GM21717 (cell line): ENCODE data around the gene PTPRJ.

Source experiments
- ATAC-seq: cut with Tn5 transposase; IDR thresholded peaks from one replicate; pipeline ENCODE4 v1.9.1; 2021; ENCODE audit warnings: mild to moderate bottlenecking, moderate library complexity; ENCODE audit not compliant: unreplicated experiment

Gene PTPRJ

DNA sequence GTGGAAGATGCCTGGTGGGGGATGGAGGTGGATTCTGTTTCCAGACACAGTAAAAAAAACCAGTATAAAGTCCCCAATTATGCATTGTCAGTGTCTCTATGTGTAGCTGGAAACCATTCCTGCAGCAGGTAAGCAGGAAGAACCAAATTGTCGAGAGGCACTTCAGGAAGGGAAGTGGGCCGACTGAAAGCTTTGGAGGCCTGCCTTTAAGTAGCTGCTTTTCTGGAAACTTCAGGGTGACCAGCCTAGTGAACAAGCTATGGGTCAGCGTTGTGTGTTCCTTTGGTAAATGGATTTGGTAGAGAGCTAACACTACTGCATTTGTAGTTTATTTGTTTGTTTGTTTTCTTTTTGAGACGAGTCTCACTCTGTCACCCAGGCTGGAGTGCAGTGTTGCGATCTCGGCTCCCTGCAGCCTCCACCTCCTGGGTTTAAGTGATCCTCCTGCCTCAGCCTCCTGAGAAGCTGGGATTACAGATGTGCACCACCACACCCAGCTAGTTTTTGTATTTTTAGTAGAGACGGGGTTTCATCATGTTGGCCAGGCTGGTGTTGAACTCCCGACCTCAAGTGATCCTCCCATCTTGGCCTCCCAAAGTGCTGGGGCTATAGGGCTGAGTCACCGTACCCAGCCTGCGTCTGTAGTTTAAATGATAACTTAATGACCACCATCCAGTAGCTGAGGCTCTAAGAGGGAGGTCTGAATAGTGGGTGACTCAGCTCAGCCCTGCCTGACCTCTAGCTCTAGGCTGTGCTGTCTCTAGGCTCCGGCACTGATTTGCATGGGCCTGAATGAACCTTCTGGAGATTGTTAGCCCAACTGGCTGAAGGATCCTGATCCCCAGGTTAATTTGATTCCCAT, 12.8 kb downstream of the PTPRJ start:
- ATAC-seq: no peak

DNA sequence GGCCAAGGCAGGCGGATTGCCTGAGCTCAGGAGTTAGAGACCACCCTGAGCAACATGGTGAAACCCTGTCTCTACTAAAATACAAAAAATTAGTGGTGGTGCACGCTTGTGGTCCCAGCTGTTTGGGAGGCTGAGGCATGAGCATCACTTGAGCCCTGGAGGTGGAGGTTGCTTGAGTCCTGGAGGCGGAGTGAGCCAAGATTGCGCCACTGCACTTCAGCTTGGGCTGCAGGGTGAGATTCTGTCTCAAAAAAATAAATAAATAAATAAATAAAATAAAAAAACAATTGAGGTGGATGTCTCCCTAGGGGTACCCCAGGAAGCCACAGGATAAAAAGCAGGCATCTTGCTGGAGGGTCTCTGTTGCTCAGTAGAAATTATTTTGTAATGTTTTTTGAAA, 14.1 kb downstream of the PTPRJ start:
- ATAC-seq: no peak

DNA sequence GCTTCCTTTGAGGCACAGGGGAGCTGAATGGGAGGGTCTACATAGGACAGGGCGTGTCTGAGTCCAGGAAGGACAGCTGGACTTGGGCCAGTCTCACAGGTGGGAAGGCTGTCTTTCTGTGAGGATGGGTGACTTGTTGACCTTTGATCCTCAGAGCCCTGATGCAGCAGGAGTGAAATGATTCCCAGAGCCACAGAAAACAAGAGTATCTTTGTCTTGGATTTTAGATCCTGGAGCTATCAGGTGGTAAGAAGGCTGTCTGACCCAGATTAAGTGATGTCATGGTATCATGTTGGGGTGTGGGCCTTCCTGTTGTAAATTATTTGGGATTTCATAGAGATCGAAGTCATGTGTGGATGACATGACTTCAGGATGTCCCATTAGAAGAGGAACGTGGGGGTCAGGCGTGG, 15.0 kb downstream of the PTPRJ start:
- no peak for ATAC-seq

DNA sequence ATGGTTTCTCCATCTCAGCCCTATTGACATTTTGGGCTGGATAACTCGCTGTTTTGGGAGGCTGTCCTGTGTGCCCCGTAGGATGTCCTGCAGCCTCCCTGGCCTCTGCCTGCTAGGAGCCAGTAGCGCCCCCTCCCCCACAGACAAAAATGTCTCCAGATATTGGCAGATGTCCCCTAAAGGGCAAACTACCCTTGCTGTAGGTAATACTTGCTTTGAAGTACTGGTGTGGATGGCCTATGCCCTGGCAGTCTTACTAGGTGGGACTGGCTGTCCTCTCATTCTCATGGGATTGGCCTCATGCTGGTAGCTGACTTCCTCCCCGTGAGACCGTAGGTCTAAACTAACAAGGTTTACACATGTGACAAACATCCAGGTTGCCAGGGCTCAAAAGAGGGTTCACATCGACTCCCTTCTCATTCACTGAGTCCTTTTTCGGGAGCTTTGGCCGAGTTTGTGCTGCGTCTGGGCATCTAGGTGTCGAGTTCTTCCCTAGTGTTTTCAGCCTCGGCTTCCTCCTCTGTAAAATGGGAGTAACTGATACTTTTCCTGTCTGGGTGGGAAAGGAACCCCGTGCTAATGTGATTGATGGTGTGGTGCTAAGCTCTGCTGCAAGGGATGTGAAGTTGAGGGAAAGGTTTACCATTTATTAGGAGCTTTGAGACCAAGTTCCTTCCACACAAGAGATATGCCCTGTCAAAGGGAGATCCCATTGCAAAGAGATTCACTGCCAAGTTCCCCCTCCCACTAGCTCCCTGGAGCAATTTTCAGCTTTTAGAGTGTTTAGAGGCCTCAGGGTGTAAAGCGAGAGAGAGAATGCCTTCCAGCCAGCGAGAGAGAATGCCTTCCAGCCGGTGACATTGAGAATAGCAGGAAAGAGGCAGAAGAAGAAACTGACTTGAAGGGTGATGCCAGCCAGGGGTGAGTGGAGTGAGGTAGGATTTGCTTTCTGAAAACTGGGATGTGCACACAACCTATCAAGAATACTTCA, 17.0 kb downstream of the PTPRJ start:
- ATAC-seq: no peak

DNA sequence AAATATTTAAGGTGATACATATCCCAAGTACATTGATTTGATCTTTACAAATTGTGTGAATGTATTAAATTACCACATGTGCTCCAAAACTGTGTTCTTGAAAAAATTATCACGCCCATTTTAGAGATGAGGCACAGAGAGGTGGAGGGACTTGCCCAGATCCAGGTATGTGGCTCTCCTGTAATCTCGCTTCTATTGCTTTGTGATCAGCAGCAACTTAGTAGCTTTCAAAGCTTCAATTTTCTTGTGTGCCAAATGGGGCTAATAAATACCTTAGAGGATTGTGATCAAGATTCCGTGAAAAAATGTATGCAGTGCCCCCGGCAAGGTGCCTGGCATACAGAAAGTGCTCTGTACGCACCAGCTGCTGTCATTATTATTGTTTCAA, 18.0 kb downstream of the PTPRJ start:
- ATAC-seq: no peak

DNA sequence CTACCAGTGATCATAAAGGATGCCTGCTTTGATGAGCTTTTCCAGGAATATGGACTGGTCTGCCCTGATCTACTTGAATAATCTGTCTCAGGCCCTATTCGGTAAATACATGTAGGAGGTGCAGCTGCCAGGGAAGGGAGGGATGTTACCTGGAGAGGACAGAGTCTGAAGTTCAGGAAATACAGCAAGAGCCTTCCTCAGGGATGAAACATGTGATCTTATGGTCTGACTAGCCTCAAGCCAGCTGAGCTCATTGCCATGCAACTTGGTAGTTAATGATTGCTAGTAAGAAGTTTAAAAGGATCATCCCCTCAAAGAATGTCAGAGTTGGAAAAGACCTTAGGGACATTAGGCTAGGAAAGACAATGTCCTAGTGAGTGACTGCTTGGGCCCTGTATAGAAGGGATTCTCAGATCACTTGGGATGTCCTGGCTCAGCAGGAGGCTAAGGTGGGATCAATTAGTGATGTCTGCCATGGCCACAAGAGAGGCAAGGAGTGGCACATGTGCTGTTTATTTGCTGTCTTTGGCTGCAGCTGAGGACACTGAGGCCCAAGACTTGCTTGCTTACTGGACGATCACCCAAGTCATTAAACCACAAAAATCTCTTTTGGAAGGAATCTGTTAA, 18.5 kb downstream of the PTPRJ start:
- no peak for ATAC-seq

DNA sequence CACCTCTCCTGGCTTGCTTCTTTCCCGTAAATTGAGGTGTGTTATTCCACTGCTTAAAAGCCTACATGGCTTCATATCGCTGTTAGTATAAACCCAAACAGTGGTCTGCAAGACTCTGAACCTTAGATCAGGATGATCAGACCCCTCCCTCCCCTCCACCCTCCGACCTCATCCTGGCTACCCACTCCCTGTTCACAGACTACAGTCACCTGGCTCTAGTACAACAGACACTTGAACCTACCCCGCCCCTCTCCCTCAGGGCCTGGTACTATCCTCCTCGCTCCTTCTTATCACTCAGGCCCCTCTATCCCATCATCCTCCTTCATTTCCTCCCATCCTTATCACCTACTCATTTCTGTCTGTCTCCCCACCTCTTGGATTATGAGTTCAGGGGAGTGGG, 20.1 kb downstream of the PTPRJ start:
- ATAC-seq: no peak

DNA sequence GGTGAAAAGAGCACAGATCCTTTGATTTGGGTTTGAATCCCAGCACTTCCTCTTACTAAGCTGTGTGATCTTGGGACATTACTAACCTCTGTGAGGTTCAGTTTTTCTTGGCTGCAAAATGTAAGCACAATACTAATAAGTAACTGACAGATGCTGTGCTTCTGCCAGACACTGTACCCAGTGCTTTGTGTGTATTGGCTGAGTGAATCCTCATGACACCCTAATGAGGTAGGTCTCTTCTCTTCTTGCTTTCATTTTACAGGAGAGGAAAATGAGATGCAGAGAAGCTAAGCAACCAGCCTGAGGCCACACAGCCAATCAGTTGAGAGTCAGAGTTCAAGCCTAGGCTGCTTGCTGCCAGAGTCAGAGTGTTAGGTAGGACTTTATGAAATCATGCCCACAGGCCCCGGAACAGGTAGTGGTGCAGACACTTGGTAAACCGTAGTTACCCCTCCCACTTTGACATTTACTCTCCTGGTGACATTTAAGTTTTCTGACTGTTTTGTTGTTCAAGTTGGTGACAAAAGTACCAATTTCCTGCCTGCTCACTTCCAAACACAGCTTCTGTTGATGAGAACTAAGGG, 21.2 kb downstream of the PTPRJ start:
- ATAC-seq: peak; percentile 69

DNA sequence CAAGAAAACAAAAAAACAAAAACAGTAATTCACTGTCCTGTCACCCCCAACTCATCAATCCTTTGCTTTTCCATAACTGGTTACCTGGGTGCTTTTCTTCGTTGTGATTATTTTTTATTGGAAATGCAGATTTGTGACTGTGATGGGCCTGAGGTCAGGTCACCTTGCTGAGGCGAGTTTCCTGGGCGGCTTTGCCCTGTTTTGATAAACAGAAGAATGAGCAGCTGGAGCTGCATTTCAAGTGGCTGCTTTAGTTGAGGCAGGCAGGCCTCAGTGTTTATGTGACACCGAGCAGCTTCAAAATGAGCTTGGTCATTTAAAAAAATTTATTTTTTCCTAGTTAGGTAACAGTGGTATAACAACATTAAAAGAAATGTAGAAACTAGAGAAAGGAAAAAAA, 22.2 kb downstream of the PTPRJ start:
- no peak for ATAC-seq

DNA sequence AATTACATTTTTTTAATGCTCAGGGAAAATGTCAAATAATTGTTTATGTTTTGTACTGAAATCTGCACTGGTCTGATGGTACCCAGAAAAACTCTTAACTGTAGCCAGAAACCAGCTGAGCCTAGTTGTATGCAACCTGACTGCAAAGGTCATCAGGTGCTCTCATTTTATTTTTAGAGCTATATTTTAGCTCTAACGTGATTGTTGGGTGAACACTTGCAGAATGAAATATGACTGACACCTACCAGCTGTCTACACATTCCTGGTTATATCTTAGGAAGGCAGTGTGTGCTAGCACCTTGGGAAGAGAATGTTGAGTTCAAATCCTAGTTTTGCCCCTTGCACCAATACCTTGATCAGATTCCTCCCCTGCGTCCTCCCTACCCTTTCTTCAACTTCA, 23.6 kb downstream of the PTPRJ start:
- ATAC-seq: no peak

DNA sequence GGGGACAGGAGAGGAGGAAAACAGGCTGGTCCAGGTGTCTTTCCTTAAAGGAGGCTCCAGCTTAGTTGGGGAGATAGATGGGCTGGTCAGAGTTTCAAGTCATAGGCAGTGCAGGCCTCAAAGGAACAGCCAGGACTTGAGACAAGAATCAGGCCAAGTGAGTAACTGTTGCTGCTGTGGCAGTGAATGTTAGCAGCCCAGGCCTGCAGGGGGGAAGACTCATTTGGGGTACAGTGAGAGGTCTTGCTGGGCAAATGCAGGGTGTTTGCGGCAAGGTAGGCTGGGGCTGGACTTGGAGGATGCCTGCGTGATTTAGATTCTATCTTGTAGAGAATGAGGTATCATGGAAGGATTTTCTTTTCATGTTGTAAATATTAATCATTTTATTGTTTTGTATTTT, 24.1 kb downstream of the PTPRJ start:
- ATAC-seq: no peak

DNA sequence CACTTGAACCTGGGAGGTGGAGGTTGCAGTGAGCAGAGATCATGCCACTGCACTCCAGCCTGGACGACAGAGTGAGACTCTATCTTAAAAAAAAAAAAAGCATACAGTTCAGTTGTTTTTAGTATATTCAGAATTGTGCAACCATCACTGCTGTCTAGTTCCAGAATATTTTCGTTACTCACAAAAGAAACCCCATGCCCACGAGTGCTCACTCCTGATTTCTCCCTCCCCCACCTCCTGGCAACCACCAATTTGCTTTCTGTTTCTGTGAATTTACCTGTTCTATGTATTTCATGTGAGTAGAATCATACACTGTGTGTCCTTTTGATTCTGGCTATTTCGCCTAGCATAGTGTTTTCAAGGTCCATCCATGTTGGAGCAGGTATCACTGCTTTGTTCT, 24.8 kb downstream of the PTPRJ start:
- ATAC-seq: no peak

DNA sequence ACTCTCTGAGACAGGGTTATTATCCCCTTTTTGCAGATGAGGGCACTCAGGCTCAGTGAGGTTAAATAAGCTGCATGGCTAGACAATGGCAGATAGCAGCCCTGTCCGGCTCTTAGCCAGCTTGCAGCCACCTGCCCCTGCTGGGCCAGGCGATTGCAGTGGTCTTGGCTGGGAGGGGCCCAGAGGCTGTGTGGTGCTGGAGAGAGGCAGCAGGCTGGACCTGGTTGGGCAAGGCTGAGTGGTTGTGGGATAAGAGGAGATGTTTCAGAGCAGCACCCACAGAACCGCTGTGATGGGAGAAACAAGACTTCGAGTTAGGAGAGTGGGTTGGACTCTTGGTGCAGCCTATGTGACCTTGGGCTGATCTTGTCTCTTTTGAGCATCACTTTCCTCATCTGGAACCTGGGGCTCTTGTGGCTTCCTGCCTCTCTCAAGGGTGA, 25.5 kb downstream of the PTPRJ start:
- no peak for ATAC-seq

DNA sequence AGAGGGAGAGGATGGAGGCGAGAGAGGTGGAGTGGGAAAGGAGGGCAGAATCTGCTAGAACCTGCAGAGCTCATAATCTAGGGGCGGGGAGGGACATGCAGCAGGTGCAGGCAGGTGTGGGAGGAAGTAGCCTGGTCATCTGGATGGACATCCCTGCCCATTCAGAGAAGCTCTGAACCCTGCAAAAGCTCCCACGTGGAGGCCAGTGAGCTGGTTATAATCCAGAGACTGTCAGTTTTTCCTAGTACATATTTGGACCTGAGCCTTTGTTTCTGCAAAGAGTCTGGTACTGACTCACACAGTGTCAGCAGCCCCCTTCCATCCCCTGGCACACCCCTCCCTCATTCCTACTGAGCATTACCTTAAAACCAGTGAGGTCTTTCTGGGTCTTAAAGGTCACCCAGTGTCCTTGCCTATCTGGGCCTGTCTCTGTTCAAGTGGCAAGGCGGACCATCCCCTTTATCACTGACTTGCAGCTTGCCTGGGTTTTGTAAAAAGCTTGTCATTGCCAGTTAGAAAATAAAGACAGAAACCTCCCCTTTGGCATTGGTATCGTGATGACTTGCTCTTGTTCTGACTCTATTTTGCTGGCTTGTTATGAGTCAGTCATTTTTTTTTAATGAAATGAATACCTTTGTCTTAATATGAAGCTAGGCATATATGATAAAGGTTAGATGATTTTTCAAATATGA, 26.1 kb downstream of the PTPRJ start:
- peak; percentile 58 for ATAC-seq

DNA sequence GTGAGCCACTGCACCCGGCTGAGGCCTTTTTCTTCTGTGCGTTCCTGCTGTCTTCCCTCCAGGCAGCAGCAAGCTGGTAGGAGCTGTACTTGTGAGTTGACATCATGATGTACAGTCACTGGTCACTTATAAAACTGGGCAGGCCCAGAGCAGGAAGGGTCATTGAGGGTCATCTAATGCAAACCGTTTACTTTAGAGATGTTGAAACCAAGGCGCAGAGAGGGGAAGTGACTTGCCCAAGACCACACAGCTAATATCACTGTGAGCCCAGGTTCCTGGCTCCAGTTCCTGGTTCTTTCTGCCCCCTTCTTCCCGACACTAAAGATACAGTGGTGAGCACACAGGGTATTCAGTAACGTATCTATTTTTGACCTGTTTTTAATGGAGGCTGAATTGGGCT, 27.3 kb downstream of the PTPRJ start:
- ATAC-seq: no peak

DNA sequence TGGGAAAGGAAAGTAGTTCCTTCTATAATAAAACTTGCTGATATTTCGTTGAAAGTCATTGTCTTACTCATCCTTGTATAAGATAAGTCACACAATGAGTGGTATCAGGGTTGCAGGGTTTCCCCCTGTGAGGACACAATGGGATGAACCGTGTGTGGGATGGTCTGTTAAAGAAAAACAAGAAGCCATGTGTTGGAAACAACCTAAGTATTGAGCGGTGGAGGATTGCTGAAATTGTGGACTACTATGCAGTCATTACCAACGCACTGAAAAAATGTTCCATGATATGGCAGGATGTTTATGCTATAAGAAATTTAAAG, 28.6 kb downstream of the PTPRJ start:
- peak; percentile 60 for ATAC-seq

DNA sequence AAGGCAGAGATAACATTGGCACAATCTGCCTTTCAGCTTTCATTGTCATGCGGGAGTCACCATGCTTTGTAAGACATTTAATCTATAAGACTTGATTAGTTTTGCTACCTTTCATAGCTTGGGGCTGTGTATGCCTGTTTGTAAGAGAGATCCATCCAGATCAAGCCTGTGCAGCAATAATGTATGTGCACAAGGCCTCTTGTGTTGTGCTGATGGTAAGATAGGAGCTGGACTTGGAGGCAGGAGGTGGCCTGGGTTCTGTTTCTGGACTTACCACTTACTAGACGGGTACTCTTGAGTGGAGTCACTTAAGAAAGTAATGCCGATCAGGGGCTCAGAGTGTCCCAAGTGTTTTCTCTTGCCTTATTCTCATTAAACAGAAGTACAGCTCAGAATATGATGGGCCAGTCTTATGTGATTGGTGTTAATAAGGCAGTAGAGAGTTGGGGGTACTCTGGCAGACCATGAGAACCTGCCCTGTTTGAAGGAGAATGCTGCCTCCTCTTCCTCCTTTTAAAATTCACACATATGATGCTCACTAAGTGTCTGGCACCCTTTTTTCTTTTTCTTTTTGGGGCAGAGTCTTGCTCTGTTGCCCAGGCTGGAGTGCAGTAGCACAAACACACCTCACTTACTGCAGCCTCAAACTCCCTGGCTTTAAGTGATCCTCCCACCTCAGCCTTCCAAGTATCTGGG, 30.9 kb downstream of the PTPRJ start:
- no peak for ATAC-seq

DNA sequence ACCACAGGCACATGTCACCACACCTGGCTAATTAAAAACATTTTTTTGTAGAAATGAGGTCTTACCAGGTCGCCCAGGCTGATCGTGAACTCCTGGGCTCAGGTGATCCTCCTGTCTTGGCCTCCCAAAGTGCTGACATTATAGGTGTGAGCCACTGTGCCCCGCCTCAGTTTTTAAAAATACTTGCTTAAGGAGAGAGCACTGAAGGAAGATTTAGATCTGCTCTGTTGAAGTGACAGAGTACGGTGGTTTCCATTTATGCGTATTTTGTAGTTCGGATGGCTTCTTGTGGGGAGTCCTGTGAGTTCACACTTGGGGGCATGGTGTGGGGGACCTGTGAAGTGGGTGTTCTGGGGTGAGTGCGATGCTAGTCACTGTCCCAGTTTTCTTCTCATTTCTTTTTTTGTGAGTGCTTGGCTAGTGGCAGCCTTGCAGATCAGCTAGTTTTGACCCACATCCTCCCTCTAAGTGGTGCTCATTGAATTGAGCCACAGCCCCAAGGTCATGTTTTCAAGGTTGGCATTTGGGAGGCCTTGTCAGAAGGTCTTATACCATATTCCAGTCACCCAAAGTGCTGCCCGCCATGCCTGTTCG, 31.5 kb downstream of the PTPRJ start:
- ATAC-seq: no peak

DNA sequence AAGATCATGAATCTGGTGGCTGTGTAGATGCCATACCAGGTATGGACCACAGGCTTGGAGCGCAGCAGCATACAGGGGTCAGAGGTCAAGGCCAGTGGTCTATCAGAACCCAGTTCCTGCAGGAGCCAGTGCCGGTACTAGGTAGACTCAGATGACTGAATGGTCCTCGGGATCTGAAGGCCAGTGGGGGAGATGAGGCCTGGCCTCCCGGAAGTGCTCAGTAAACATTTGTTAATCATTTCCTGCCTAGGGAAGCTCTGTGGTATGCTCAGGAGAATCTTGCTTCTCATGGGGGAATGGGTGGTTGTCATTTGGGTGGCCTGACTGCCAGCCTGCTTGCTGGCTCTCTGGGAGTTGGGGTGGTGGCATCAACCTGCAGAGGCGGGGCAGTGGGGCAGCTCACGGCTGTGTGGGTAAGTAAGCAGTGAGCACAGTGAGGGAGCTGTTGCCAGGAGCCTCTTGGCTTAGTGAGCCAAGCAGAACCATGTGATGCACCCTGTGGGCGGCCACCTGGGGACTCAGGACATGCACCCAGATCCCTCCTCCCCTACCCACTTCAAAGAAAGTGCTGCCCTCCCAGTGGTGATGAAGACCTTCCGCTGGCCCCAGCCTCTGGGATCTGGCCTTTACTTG, 33.0 kb downstream of the PTPRJ start:
- ATAC-seq: no peak
